WTC11 (cell line): ENCODE results near the gene HNRNPL.

Source experiments
- FOXJ3 ChIP-seq: sonication (generic); formaldehyde crosslinking; IDR thresholded peaks from 2 replicates; pipeline ENCODE4 v1.9.0; 2021; ENCODE audit warnings: missing genetic modification reagents, mild to moderate bottlenecking, borderline replicate concordance
- NR2C2 ChIP-seq: sonication (generic); formaldehyde crosslinking; IDR thresholded peaks from 2 replicates; pipeline ENCODE4 v1.8.0; 2022; ENCODE audit warnings: mild to moderate bottlenecking, missing genetic modification reagents
- SP1 ChIP-seq: sonication (generic); formaldehyde crosslinking; conservative IDR thresholded peaks from 2 replicates; pipeline ENCODE4 v1.8.1; 2022; ENCODE audit warnings: missing genetic modification reagents
- TCF7 ChIP-seq: sonication (generic); formaldehyde crosslinking; IDR thresholded peaks from 2 replicates; pipeline ENCODE4 v1.8.0; 2022; ENCODE audit warnings: mild to moderate bottlenecking, low read depth, missing genetic modification reagents, moderate library complexity
- ZNF219 ChIP-seq: sonication (generic); formaldehyde crosslinking; IDR thresholded peaks from 2 replicates; pipeline ENCODE4 v1.8.0; 2023; ENCODE audit warnings: missing genetic modification reagents, mild to moderate bottlenecking, borderline replicate concordance
- TF ChIP-seq, protein P1 (sequence below): sonication (generic); formaldehyde crosslinking; IDR thresholded peaks from 2 replicates; pipeline ENCODE4 v1.8.0; 2023; ENCODE audit warnings: mild to moderate bottlenecking, missing genetic modification reagents
- TF ChIP-seq, protein P2 (sequence below): fragments of 200-600 bp; IDR thresholded peaks from 2 replicates; pipeline ENCODE4 v1.8.0; 2022; ENCODE audit warnings: antibody characterized with exemption
- TF ChIP-seq, protein P3 (sequence below): sonication (generic); formaldehyde crosslinking; IDR thresholded peaks from 2 replicates; pipeline ENCODE4 v1.8.0; 2022; ENCODE audit warnings: mild to moderate bottlenecking, missing genetic modification reagents
- TF ChIP-seq, protein P4 (sequence below): sonication (generic); formaldehyde crosslinking; IDR thresholded peaks from 2 replicates; pipeline ENCODE4 v1.8.1; 2023; ENCODE audit warnings: mild to moderate bottlenecking, missing genetic modification reagents, moderate library complexity
- TF ChIP-seq, protein P5 (sequence below): sonication (generic); formaldehyde crosslinking; IDR thresholded peaks from 2 replicates; pipeline ENCODE4 v1.8.0; 2022; ENCODE audit warnings: mild to moderate bottlenecking, missing genetic modification reagents

DNA sequence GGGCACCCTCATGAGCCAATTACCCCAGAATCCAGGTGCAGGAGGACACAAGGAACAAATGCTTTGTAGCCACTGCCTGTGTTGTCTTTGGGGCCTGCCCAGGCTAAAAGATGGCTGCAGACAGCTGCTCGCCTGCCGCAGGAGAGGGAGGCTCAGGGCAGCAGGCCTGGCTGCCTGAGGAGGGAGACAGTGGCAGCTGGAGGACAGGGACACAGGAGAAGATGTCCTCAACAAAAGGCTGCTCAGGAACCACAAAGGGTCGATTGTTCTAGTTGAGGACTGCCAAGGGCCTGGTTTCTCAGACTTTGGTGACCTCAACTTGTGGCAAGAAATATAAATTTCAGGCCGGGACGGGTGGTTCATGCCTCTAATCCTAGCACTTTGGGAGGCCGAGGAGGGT lies 42.0 kb upstream of the HNRNPL start:
- TF ChIP-seq, protein P1, sequence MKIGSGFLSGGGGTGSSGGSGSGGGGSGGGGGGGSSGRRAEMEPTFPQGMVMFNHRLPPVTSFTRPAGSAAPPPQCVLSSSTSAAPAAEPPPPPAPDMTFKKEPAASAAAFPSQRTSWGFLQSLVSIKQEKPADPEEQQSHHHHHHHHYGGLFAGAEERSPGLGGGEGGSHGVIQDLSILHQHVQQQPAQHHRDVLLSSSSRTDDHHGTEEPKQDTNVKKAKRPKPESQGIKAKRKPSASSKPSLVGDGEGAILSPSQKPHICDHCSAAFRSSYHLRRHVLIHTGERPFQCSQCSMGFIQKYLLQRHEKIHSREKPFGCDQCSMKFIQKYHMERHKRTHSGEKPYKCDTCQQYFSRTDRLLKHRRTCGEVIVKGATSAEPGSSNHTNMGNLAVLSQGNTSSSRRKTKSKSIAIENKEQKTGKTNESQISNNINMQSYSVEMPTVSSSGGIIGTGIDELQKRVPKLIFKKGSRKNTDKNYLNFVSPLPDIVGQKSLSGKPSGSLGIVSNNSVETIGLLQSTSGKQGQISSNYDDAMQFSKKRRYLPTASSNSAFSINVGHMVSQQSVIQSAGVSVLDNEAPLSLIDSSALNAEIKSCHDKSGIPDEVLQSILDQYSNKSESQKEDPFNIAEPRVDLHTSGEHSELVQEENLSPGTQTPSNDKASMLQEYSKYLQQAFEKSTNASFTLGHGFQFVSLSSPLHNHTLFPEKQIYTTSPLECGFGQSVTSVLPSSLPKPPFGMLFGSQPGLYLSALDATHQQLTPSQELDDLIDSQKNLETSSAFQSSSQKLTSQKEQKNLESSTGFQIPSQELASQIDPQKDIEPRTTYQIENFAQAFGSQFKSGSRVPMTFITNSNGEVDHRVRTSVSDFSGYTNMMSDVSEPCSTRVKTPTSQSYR (CRISPR knock-in tag), result no peak
- TF ChIP-seq, protein P2, sequence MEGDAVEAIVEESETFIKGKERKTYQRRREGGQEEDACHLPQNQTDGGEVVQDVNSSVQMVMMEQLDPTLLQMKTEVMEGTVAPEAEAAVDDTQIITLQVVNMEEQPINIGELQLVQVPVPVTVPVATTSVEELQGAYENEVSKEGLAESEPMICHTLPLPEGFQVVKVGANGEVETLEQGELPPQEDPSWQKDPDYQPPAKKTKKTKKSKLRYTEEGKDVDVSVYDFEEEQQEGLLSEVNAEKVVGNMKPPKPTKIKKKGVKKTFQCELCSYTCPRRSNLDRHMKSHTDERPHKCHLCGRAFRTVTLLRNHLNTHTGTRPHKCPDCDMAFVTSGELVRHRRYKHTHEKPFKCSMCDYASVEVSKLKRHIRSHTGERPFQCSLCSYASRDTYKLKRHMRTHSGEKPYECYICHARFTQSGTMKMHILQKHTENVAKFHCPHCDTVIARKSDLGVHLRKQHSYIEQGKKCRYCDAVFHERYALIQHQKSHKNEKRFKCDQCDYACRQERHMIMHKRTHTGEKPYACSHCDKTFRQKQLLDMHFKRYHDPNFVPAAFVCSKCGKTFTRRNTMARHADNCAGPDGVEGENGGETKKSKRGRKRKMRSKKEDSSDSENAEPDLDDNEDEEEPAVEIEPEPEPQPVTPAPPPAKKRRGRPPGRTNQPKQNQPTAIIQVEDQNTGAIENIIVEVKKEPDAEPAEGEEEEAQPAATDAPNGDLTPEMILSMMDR, result no peak
- TF ChIP-seq, protein P3, sequence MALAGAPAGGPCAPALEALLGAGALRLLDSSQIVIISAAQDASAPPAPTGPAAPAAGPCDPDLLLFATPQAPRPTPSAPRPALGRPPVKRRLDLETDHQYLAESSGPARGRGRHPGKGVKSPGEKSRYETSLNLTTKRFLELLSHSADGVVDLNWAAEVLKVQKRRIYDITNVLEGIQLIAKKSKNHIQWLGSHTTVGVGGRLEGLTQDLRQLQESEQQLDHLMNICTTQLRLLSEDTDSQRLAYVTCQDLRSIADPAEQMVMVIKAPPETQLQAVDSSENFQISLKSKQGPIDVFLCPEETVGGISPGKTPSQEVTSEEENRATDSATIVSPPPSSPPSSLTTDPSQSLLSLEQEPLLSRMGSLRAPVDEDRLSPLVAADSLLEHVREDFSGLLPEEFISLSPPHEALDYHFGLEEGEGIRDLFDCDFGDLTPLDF (CRISPR knock-in tag), result no peak
- TF ChIP-seq, protein P4, sequence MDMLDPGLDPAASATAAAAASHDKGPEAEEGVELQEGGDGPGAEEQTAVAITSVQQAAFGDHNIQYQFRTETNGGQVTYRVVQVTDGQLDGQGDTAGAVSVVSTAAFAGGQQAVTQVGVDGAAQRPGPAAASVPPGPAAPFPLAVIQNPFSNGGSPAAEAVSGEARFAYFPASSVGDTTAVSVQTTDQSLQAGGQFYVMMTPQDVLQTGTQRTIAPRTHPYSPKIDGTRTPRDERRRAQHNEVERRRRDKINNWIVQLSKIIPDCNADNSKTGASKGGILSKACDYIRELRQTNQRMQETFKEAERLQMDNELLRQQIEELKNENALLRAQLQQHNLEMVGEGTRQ (CRISPR knock-in tag), result no peak
- TF ChIP-seq SP1 (CRISPR knock-in tag) (no peak), FOXJ3 (CRISPR knock-in tag) (no peak), TCF7 (CRISPR knock-in tag) (no peak), NR2C2 (no peak), ZNF219 (CRISPR knock-in tag) (no peak)
- TF ChIP-seq, protein P5, sequence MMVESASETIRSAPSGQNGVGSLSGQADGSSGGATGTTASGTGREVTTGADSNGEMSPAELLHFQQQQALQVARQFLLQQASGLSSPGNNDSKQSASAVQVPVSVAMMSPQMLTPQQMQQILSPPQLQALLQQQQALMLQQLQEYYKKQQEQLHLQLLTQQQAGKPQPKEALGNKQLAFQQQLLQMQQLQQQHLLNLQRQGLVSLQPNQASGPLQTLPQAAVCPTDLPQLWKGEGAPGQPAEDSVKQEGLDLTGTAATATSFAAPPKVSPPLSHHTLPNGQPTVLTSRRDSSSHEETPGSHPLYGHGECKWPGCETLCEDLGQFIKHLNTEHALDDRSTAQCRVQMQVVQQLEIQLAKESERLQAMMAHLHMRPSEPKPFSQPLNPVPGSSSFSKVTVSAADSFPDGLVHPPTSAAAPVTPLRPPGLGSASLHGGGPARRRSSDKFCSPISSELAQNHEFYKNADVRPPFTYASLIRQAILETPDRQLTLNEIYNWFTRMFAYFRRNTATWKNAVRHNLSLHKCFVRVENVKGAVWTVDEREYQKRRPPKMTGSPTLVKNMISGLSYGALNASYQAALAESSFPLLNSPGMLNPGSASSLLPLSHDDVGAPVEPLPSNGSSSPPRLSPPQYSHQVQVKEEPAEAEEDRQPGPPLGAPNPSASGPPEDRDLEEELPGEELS (CRISPR knock-in tag), result no peak
